Thoracic aorta (tissue), 2 donors: ENCODE results near the gene CD6. TPM values are rescaled to one million over a fixed set of nuclear protein-coding genes. Genes with fewer than 3 reads are reported as not detected.

Experiments used
- ATAC-seq: fragments of 150-250 bp; one replicate; pipeline ENCODE4 v1.8.0; 2017; ENCODE audit warnings: low read depth; ENCODE audit not compliant: insufficient number of reproducible peaks, low FRiP score
- DNase-seq: peaks from one replicate; pipeline ENCODE4 v3.0.0-alpha.2; 2020; ENCODE audit warnings: low spot score
- H3K27ac ChIP-seq, 2 donors: fragments of 200-600 bp; sonication (generic); 1 replicate in 1 of 2; 2 replicates in 1 of 2; pipeline ENCODE4 v1.5.1; 2016; ENCODE audit warnings: mild to moderate bottlenecking in 2 of 2, moderate library complexity in 2 of 2
- H3K27me3 ChIP-seq: fragments of 200-600 bp; sonication (generic); replicated peaks from 2 replicates; pipeline ENCODE4 v1.6.0; 2016; ENCODE audit warnings: mild to moderate bottlenecking; ENCODE audit not compliant: insufficient read depth
- H3K36me3 ChIP-seq: fragments of 200-600 bp; sonication (generic); one replicate; pipeline ENCODE4 v1.5.1; 2016
- H3K4me1 ChIP-seq, 2 donors: fragments of 200-600 bp; sonication (generic); 1 replicate in 1 of 2; 2 replicates in 1 of 2; pipeline versions ENCODE4 v1.5.1 to v1.6.0; 2016; ENCODE audit warnings: low read depth in 2 of 2, mild to moderate bottlenecking in 1 of 2; ENCODE audit not compliant: control insufficient read depth in 1 of 2
- H3K4me3 ChIP-seq: fragments of 200-600 bp; sonication (generic); 2 replicates; pipeline ENCODE4 v1.5.1; 2016; ENCODE audit warnings: mild to moderate bottlenecking
- H3K9me3 ChIP-seq: fragments of 200-600 bp; sonication (generic); 2 replicates; pipeline ENCODE4 v1.5.1; 2016
- total RNA-seq, 2 donors: library from RNA; depleted of rRNA; stranded (reverse); fragments of >200 nt; gene quantifications; one replicate each; pipeline versions ENCODE4 v1.1.0 to v1.2.3, GENCODE V29; 2016
- TF ChIP-seq, protein P1 (sequence below): fragments of 200-600 bp; sonication (generic); IDR thresholded peaks from one replicate; pipeline ENCODE4 v1.5.1; 2019; ENCODE audit warnings: antibody characterized with exemption

The CD6 gene
- total RNA-seq, 2 donors from 2014 or later, result 2.2 to 3.3 TPM

DNA sequence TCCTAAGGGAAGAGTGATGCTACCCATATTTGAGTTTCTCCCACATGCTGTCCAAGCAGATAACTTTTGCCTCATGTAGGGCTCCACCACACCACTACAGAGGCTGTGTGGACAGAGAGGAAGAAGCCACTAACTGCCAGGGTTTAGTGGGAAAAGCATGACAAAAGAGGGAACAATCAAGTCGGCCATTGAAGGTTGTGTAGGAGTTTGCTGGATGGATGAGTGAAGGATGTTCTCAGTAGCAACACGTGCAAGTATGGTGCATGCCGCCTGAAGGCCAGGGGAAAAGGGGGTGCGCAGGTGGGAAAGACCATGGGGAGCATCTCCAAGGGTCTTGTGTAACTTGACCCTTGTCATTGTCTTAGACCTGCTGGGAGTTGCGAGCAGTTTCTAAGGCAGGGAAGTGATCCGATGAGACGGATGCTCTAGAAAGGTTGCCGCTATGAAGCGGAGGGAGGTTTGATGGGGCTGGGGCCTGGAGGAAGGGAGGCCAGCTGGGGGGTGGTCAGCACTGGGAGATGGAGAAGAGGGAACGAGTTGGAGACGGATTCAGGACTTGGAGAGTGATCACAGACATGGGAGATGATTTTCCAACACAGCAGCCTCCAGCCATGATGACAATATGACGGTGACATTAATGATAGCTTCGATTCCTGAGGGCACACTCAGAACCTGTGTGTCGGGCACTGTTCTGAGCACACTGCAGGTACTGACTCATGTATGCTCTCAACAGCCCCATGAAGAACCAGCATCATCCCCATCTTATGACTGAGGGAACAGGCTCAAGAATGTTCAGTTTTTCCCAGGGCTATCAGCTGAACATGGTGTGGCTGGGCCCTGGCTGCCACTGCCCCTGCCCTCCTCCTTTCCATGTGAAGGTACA, 53.7 kb downstream of the CD6 start:
- DNase-seq, result no peak
- no peak for ATAC-seq
- Histone ChIP-seq H3K4me1 (no peaks in the 10 kb centered on the region), H3K9me3 (no peaks in the 10 kb centered on the region), H3K4me3 (no peak overlapping the region), H3K36me3 (no peaks in the 10 kb centered on the region), H3K27ac (no peak overlapping the region), H3K27me3 (no peaks in the 10 kb centered on the region)
- TF ChIP-seq, protein P1, sequence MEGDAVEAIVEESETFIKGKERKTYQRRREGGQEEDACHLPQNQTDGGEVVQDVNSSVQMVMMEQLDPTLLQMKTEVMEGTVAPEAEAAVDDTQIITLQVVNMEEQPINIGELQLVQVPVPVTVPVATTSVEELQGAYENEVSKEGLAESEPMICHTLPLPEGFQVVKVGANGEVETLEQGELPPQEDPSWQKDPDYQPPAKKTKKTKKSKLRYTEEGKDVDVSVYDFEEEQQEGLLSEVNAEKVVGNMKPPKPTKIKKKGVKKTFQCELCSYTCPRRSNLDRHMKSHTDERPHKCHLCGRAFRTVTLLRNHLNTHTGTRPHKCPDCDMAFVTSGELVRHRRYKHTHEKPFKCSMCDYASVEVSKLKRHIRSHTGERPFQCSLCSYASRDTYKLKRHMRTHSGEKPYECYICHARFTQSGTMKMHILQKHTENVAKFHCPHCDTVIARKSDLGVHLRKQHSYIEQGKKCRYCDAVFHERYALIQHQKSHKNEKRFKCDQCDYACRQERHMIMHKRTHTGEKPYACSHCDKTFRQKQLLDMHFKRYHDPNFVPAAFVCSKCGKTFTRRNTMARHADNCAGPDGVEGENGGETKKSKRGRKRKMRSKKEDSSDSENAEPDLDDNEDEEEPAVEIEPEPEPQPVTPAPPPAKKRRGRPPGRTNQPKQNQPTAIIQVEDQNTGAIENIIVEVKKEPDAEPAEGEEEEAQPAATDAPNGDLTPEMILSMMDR, result no peak

DNA sequence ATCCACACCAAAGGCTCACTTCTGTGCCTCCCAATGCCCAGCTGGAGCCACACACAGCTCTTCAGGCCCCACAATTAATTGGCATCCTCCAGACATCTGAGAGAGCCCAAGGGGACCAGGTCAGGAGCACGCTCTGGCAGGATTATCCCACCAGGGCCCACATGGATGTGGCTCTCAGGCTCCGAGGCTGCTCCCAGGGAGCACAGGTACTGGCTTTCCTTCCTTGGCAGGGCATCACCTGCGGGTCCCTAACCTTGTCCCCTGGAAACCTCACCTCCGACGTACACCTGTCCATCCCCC, 54.3 kb downstream of the CD6 start:
- DNase-seq, result no peak
- H3K36me3 ChIP-seq, result no peaks in the 10 kb centered on the region
- TF ChIP-seq, protein P1, result no peak
- H3K4me3 ChIP-seq, result no peak overlapping the region
- no peak for ATAC-seq
- no peaks in the 10 kb centered on the region for H3K4me1 ChIP-seq
- no peak overlapping the region for H3K27ac ChIP-seq
- no peaks in the 10 kb centered on the region for H3K9me3 ChIP-seq
- H3K27me3 ChIP-seq, result no peaks in the 10 kb centered on the region

DNA sequence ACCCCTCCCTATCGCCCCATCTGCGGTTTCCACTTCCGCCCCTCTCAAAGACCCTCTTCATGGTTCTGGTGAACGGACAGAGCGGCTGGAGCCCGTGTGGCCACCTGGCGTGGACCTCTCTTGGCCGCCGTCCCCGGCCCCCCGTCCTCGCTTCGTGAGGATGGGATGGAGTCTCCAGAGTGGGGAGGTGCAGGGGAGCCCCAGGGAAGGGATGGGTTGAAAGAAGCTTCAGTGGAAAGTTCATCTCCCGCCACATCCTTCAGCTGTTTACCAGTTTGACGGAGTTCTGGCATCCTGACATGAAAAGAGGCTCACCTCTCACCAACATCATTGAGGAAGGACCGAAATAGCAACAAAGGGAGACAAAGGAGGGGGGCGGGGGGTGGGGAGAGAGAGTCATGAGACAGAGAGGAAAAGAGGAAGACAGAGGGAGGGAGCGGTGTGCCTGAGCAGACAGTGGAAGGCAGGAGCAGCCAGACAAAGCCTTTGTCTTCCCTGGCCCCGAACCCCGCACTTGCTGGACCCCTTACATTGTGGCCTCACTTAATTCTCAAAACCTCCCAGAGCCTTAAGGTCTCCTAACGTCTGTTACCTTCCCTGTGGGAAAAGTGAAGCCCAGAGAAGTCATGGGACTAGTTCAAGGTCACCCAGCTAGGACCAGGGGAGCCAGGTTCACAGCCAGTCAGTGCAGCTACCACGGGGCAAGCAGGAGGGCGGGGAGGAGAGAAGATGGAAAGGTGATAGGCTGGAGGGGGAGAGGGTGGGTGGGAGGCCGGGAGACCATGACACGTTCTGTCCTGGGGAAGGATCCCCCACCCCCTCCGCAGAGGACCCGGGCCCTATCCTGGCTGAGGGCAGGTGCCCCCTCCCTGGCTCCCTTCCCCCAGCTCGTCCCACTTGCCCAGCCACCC, 54.9 kb downstream of the CD6 start:
- no peaks in the 10 kb centered on the region for H3K27me3 ChIP-seq
- no peaks in the 10 kb centered on the region for H3K36me3 ChIP-seq
- TF ChIP-seq, protein P1, result no peak
- DNase-seq (no peak), ATAC-seq (no peak)
- H3K4me3 ChIP-seq, result no peak overlapping the region
- H3K4me1 ChIP-seq, result no peaks in the 10 kb centered on the region
- no peak overlapping the region for H3K27ac ChIP-seq
- no peaks in the 10 kb centered on the region for H3K9me3 ChIP-seq

DNA sequence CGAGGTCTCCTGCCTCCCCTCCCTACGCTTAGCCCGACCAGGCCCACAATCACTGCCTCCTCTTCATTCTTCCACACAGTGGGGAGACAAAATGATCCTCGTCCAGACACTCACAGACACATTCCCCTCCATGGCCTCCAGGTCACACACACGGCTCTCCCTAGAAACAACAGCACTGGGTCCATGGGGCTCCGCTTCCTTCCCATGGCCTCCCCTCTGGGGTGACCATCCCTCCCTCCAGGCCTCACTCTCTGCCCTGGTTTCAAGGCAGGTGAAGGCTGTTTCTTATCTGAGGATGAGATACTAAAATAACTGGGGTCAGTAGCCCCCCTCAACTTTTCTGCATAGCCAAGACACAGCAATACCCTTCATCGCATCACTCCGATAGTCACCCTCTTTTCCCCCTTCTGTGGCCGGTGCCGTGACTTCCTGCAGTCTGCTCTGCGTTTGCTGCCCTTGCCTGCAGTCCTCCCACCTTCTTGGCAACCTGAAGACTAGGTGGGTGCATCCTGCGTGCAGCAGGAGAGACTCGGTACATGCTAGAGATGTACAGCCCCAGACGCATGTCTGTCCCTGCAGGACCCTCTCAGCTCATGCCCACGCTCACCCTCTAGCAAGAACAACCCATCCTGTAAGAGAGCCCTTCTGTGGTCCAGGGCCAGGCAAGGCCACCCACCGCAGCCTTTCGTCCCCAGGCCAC, 55.8 kb downstream of the CD6 start:
- DNase-seq (no peak), ATAC-seq (no peak)
- Histone ChIP-seq H3K9me3 (no peaks in the 10 kb centered on the region), H3K27ac (no peak overlapping the region), H3K27me3 (no peaks in the 10 kb centered on the region), H3K4me1 (no peaks in the 10 kb centered on the region), H3K4me3 (no peak overlapping the region), H3K36me3 (no peaks in the 10 kb centered on the region)
- TF ChIP-seq, protein P1, result no peak
